Mesenchymal stem cell (in vitro differentiated cells and primary cell): Measurements from ENCODE around the gene ELFN1.

Source experiments
- DNase-seq: peaks from one replicate; pipeline ENCODE4 v3.0.0-alpha.2; 2013
- H2AFZ ChIP-seq: one replicate; pipeline ENCODE4 v1.6.1; 2013; ENCODE audit warnings: low read depth, mild to moderate bottlenecking, control low read depth, inconsistent platforms, low read length, moderate library complexity
- H2AK5ac ChIP-seq: 2 replicates; pipeline ENCODE4 v1.6.1; 2013; ENCODE audit warnings: low read length, moderate library complexity, mild to moderate bottlenecking, inconsistent platforms; ENCODE audit not compliant: severe bottlenecking
- H2BK120ac ChIP-seq: one replicate; pipeline ENCODE4 v1.6.1; 2013; ENCODE audit warnings: low read depth, mild to moderate bottlenecking, inconsistent platforms, low read length, moderate library complexity
- H2BK12ac ChIP-seq, 2 experiments: one replicate each; pipeline ENCODE4 v1.6.1; 2013; ENCODE audit warnings: inconsistent platforms in 2 of 2, low read length in 2 of 2, mild to moderate bottlenecking in 2 of 2, moderate library complexity in 2 of 2, control low read depth in 1 of 2
- H2BK15ac ChIP-seq: one replicate; pipeline ENCODE4 v1.6.1; 2013; ENCODE audit warnings: mild to moderate bottlenecking, low read depth, inconsistent platforms; ENCODE audit not compliant: poor library complexity, severe bottlenecking
- H2BK5ac ChIP-seq: 2 replicates; pipeline ENCODE4 v1.6.1; 2013; ENCODE audit warnings: low read depth, mild to moderate bottlenecking, low read length, control low read depth, inconsistent platforms; ENCODE audit not compliant: poor library complexity, severe bottlenecking
- H3K14ac ChIP-seq, 2 experiments: one replicate each; pipeline ENCODE4 v1.6.1; 2013; ENCODE audit warnings: inconsistent platforms in 2 of 2, low read length in 2 of 2, control low read depth in 1 of 2, mild to moderate bottlenecking in 1 of 2, moderate library complexity in 1 of 2
- H3K18ac ChIP-seq, 2 experiments: one replicate each; pipeline ENCODE4 v1.6.1; 2013; ENCODE audit warnings: inconsistent platforms in 2 of 2, low read length in 2 of 2, control low read depth in 1 of 2, low read depth in 1 of 2, mild to moderate bottlenecking in 1 of 2
- H3K23ac ChIP-seq, 2 experiments: one replicate each; pipeline ENCODE4 v1.6.1; 2013; ENCODE audit warnings: inconsistent platforms in 2 of 2, low read length in 2 of 2, mild to moderate bottlenecking in 2 of 2, moderate library complexity in 2 of 2, control low read depth in 1 of 2
- H3K27ac ChIP-seq: 2 replicates; pipeline ENCODE4 v1.5.1; 2013; ENCODE audit warnings: mild to moderate bottlenecking, moderate library complexity, low read length, control low read depth, inconsistent platforms; ENCODE audit not compliant: poor library complexity, severe bottlenecking
- H3K27me3 ChIP-seq, 2 experiments: 2 replicates each; pipeline versions ENCODE4 v1.6.1 to v1.7.0; 2013; ENCODE audit warnings: low read length in 2 of 2, mild to moderate bottlenecking in 2 of 2, moderate library complexity in 2 of 2, control low read depth in 1 of 2, inconsistent platforms in 1 of 2; ENCODE audit not compliant: control insufficient read depth in 1 of 2, insufficient read depth in 1 of 2
- H3K36me3 ChIP-seq, 2 experiments: 2 replicates each; pipeline versions ENCODE4 v1.6.1 to v1.7.0; 2013; ENCODE audit warnings: low read length in 2 of 2, control low read depth in 1 of 2, inconsistent platforms in 1 of 2, low read depth in 1 of 2, mild to moderate bottlenecking in 1 of 2; ENCODE audit not compliant: insufficient read depth in 2 of 2, control insufficient read depth in 1 of 2
- H3K4ac ChIP-seq, 2 experiments: one replicate each; pipeline ENCODE4 v1.6.1; 2013; ENCODE audit warnings: inconsistent platforms in 2 of 2, low read length in 2 of 2, mild to moderate bottlenecking in 2 of 2, moderate library complexity in 2 of 2, control low read depth in 1 of 2, low read depth in 1 of 2
- H3K4me1 ChIP-seq: 2 replicates; pipeline ENCODE4 v1.6.1; 2013; ENCODE audit warnings: low read depth, low read length, control low read depth; ENCODE audit not compliant: control insufficient read depth, insufficient read depth
- H3K4me2 ChIP-seq: 2 replicates; pipeline ENCODE4 v1.6.1; 2013; ENCODE audit warnings: low read length, mild to moderate bottlenecking, inconsistent platforms; ENCODE audit not compliant: poor library complexity, severe bottlenecking
- H3K4me3 ChIP-seq, 2 experiments: 2 replicates each; pipeline versions ENCODE4 v1.5.1 to v1.7.0; 2013; ENCODE audit warnings: low read length in 2 of 2, mild to moderate bottlenecking in 2 of 2, control low read depth in 1 of 2, low read depth in 1 of 2; ENCODE audit not compliant: insufficient read depth in 1 of 2
- H3K79me1 ChIP-seq: replicated peaks from 2 replicates; pipeline ENCODE4 v1.6.1; 2013; ENCODE audit warnings: mild to moderate bottlenecking, control low read depth, low read length, inconsistent platforms; ENCODE audit not compliant: poor library complexity, severe bottlenecking
- H3K9ac ChIP-seq: 2 replicates; pipeline ENCODE4 v1.7.0; 2013; ENCODE audit warnings: mild to moderate bottlenecking, low read length, moderate library complexity
- H3K9me3 ChIP-seq: 2 replicates; pipeline ENCODE4 v1.7.0; 2013; ENCODE audit warnings: mild to moderate bottlenecking, low read length; ENCODE audit not compliant: control insufficient read depth
- H4K8ac ChIP-seq: one replicate; pipeline ENCODE4 v1.6.1; 2013; ENCODE audit warnings: inconsistent platforms, mild to moderate bottlenecking, low read length, moderate library complexity
- H4K91ac ChIP-seq: one replicate; pipeline ENCODE4 v1.6.1; 2013; ENCODE audit warnings: mild to moderate bottlenecking, low read length, inconsistent platforms
- WGBS: methylation state at CpG from one replicate; pipeline ENCODE4 v1.1.7; 2013; ENCODE audit warnings: mixed read lengths; 5-methylcytosine and 5-hydroxymethylcytosine counted together

ELFN1 gene

GRCh38 chr7:1640376-1641172, 29.5 kb upstream of the ELFN1 start:
- Histone ChIP-seq H3K9ac (no peak overlapping the region), H3K4ac (no peak overlapping the region), H2BK12ac (no peak overlapping the region), H3K27ac (no peak overlapping the region), H2AK5ac (no peak overlapping the region), H2BK5ac (no peak overlapping the region), H2BK15ac (no peak overlapping the region), H2AFZ (no peak overlapping the region), H3K79me1 (no peaks in the 10 kb centered on the region), H3K36me3 (peaks cover 0 to 3% of the 10 kb centered on the region in 2 experiments), H3K4me2 (no peak overlapping the region), H3K18ac (no peak overlapping the region), H3K23ac (no peak overlapping the region), H2BK120ac (no peak overlapping the region), H4K91ac (no peak overlapping the region), H3K9me3 (peaks cover 17% of the 10 kb centered on the region), H3K27me3 (peaks cover 38 to 75% of the 10 kb centered on the region in 2 experiments), H3K4me3 (no peak overlapping the region), H3K4me1 (peaks cover 3% of the 10 kb centered on the region), H3K14ac (no peak overlapping the region), H4K8ac (no peak overlapping the region)
- DNase-seq: no peak
- WGBS: 82% methylated on average over 21 of the region's 21 CpGs

- 86% methylated on average over 11 of the region's 11 CpGs for WGBS
- H3K27ac ChIP-seq: no peak overlapping the region
- no peak overlapping the region for H2BK15ac ChIP-seq
Measured at GRCh38 chr7:1641173-1641572, 28.9 kb upstream of the ELFN1 start.

GRCh38 chr7:1641661-1642260, 28.3 kb upstream of the ELFN1 start:
- DNase-seq: no peak
- no peak overlapping the region for H3K27ac ChIP-seq
- H2BK120ac ChIP-seq: no peak overlapping the region
- no peak overlapping the region for H3K23ac ChIP-seq
- no peak overlapping the region for H4K8ac ChIP-seq
- H3K14ac ChIP-seq: no peak overlapping the region
- H3K36me3 ChIP-seq: peaks cover 0 to 3% of the 10 kb centered on the region in 2 experiments
- no peak overlapping the region for H2BK15ac ChIP-seq
- no peak overlapping the region for H2BK12ac ChIP-seq
- H2AK5ac ChIP-seq: no peak overlapping the region
- no peak overlapping the region for H3K18ac ChIP-seq
- peaks cover 44 to 87% of the 10 kb centered on the region in 2 experiments for H3K27me3 ChIP-seq
- H2AFZ ChIP-seq: no peak overlapping the region
- no peak overlapping the region for H3K4ac ChIP-seq
- no peak overlapping the region for H3K4me3 ChIP-seq
- no peak overlapping the region for H4K91ac ChIP-seq
- H2BK5ac ChIP-seq: no peak overlapping the region
- no peaks in the 10 kb centered on the region for H3K79me1 ChIP-seq
- no peak overlapping the region for H3K9ac ChIP-seq
- 90% methylated on average over 13 of the region's 16 CpGs for WGBS
- peaks cover 9% of the 10 kb centered on the region for H3K9me3 ChIP-seq
- no peak overlapping the region for H3K4me2 ChIP-seq
- H3K4me1 ChIP-seq: peaks cover 3% of the 10 kb centered on the region

More at GRCh38 chr7:1641173-1641572, 28.9 kb upstream of the ELFN1 start:
- H3K9me3 ChIP-seq: peaks cover 11% of the 10 kb centered on the region
- peaks cover 0 to 3% of the 10 kb centered on the region in 2 experiments for H3K36me3 ChIP-seq
- no peak overlapping the region for H4K8ac ChIP-seq
- no peak overlapping the region for H3K23ac ChIP-seq
- no peak overlapping the region for H3K4me3 ChIP-seq
- no peak overlapping the region for H3K4me2 ChIP-seq
- H2BK12ac ChIP-seq: no peak overlapping the region
- no peak overlapping the region for H2AK5ac ChIP-seq
- no peak overlapping the region for H3K14ac ChIP-seq
- no peak overlapping the region for H2BK120ac ChIP-seq
- peaks cover 3% of the 10 kb centered on the region for H3K4me1 ChIP-seq
- H3K4ac ChIP-seq: no peak overlapping the region
- H3K18ac ChIP-seq: no peak overlapping the region
- H2AFZ ChIP-seq: no peak overlapping the region
- H3K79me1 ChIP-seq: no peaks in the 10 kb centered on the region
- no peak overlapping the region for H2BK5ac ChIP-seq
- no peak overlapping the region for H3K9ac ChIP-seq
- H4K91ac ChIP-seq: no peak overlapping the region
- no peak for DNase-seq
- H3K27me3 ChIP-seq: peaks cover 38 to 81% of the 10 kb centered on the region in 2 experiments

- H3K4me3 ChIP-seq: no peak overlapping the region
- H3K4me2 ChIP-seq: no peak overlapping the region
- H3K23ac ChIP-seq: no peak overlapping the region
- no peaks in the 10 kb centered on the region for H3K79me1 ChIP-seq
- no peak overlapping the region for H2AFZ ChIP-seq
- H3K36me3 ChIP-seq: peaks cover 0 to 3% of the 10 kb centered on the region in 2 experiments
- no peak for DNase-seq
- 68% methylated on average over 10 of the region's 14 CpGs for WGBS
- H3K14ac ChIP-seq: no peak overlapping the region
- no peak overlapping the region for H3K9ac ChIP-seq
- H2BK120ac ChIP-seq: no peak overlapping the region
- no peak overlapping the region for H2BK5ac ChIP-seq
- no peak overlapping the region for H3K4ac ChIP-seq
- H3K4me1 ChIP-seq: peaks cover 3% of the 10 kb centered on the region
- peaks cover 49 to 92% of the 10 kb centered on the region in 2 experiments for H3K27me3 ChIP-seq
- peaks cover 3% of the 10 kb centered on the region for H3K9me3 ChIP-seq
- H2BK12ac ChIP-seq: no peak overlapping the region
- H3K27ac ChIP-seq: no peak overlapping the region
- no peak overlapping the region for H4K91ac ChIP-seq
- H3K18ac ChIP-seq: no peak overlapping the region
- H2AK5ac ChIP-seq: no peak overlapping the region
- H2BK15ac ChIP-seq: no peak overlapping the region
- no peak overlapping the region for H4K8ac ChIP-seq
Measured at GRCh38 chr7:1642291-1642731, 27.8 kb upstream of the ELFN1 start.
